Endodermal cell (in vitro differentiated cells): Measurements from ENCODE around the gene GAL3ST3. TPM values are rescaled to one million over a fixed set of nuclear protein-coding genes. Genes with fewer than 3 reads are reported as not detected.

Source experiments
- DNase-seq: peaks from one replicate; pipeline ENCODE4 v3.0.0-alpha.2; 2017
- H3K27ac ChIP-seq: 2 replicates; pipeline ENCODE4 v1.5.1; 2013; ENCODE audit warnings: mild to moderate bottlenecking, low read depth, low read length, moderate library complexity
- H3K27me3 ChIP-seq: 2 replicates; pipeline ENCODE4 v1.6.1; 2013; ENCODE audit warnings: mild to moderate bottlenecking, low read length, moderate library complexity; ENCODE audit not compliant: insufficient read depth, control insufficient read depth, poor library complexity, severe bottlenecking
- H3K36me3 ChIP-seq: 2 replicates; pipeline ENCODE4 v1.7.0; 2013; ENCODE audit warnings: mild to moderate bottlenecking, low read length, moderate library complexity; ENCODE audit not compliant: control insufficient read depth, insufficient read depth
- H3K4me1 ChIP-seq: one replicate; pipeline ENCODE4 v1.7.0; 2013; ENCODE audit warnings: low read length; ENCODE audit not compliant: control insufficient read depth, insufficient read depth
- H3K4me3 ChIP-seq: 2 replicates; pipeline ENCODE4 v1.5.1; 2013; ENCODE audit warnings: mild to moderate bottlenecking, low read length, moderate library complexity
- H3K9ac ChIP-seq: 2 replicates; pipeline ENCODE4 v1.6.1; 2013; ENCODE audit warnings: mild to moderate bottlenecking, low read length, moderate library complexity; ENCODE audit not compliant: poor library complexity, severe bottlenecking; ENCODE audit errors: extremely low read depth
- H3K9me3 ChIP-seq: 2 replicates; pipeline ENCODE4 v1.6.1; 2013; ENCODE audit warnings: mild to moderate bottlenecking, low read length, moderate library complexity; ENCODE audit not compliant: control insufficient read depth
- H3K27ac Mint-ChIP-seq: 2 replicates; pipeline ENCODE4 v1.8.0; 2020; ENCODE audit warnings: mixed read lengths
- H3K27me3 Mint-ChIP-seq: 2 replicates; pipeline ENCODE4 v1.8.0; 2021; ENCODE audit warnings: mild to moderate bottlenecking, mixed read lengths; ENCODE audit not compliant: insufficient read depth
- H3K36me3 Mint-ChIP-seq: 2 replicates; pipeline ENCODE4 v1.8.0; 2020; ENCODE audit warnings: low read depth, mixed read lengths
- H3K4me1 Mint-ChIP-seq: 2 replicates; pipeline ENCODE4 v1.8.0; 2020; ENCODE audit warnings: mixed read lengths
- H3K4me3 Mint-ChIP-seq: 2 replicates; pipeline ENCODE4 v1.8.0; 2020; ENCODE audit warnings: mild to moderate bottlenecking, moderate library complexity, mixed read lengths
- H3K9me3 Mint-ChIP-seq: 2 replicates; pipeline ENCODE4 v1.8.0; 2020; ENCODE audit warnings: mild to moderate bottlenecking, mixed read lengths
- CTCF ChIP-seq: fragments of 200-600 bp; sonication (generic); conservative IDR thresholded peaks from 2 replicates; pipeline ENCODE4 v1.5.0; 2021; ENCODE audit warnings: antibody characterized with exemption, mild to moderate bottlenecking
- WGBS, 2 experiments: methylation state at CpG; one replicate each; pipeline versions ENCODE4 v1.1.5 to v1.1.7; 2013; ENCODE audit warnings: missing lambda C conversion rate in 2 of 2, mixed read lengths in 1 of 2; ENCODE audit not compliant: insufficient coverage in 1 of 2, insufficient read length in 1 of 2; 5-methylcytosine and 5-hydroxymethylcytosine counted together
- total RNA-seq, 2 donors: library from RNA; stranded (reverse); fragmentation: NEBNext Ultra II Directional in 1 of 2; extraction: Animal tissue kit (Norgen Biotek cat#: 25700) in 1 of 2; gene quantifications; 2 replicates in 1 of 2; 3 replicates in 1 of 2; pipeline ENCODE4 v1.2.1, GENCODE V29; 2021

GAL3ST3 gene
- total RNA-seq, 2 donors from 2014 or later, result 7.4 to 11.2 TPM

GRCh38 chr11:66072518-66072917 lies 23.6 kb upstream of the GAL3ST3 start:
- Histone ChIP-seq H3K4me3 (peak overlapping the region; percentile 85), H3K9me3 (no peaks in the 10 kb centered on the region), H3K27me3 (no peaks in the 10 kb centered on the region), H3K36me3 (peaks cover 56% of the 10 kb centered on the region), H3K9ac (no peak overlapping the region), H3K4me1 (peaks cover 5% of the 10 kb centered on the region), H3K27ac (no peak overlapping the region)
- Mint-ChIP-seq H3K27ac (no peak overlapping the region), H3K9me3 (no peaks in the 10 kb centered on the region), H3K27me3 (no peaks in the 10 kb centered on the region), H3K36me3 (peaks cover 54% of the 10 kb centered on the region), H3K4me3 (peak overlapping the region; percentile 75), H3K4me1 (peaks cover 25% of the 10 kb centered on the region)
- peak; percentile 26 for DNase-seq
- WGBS, 2 experiments, result 95% methylated on average over 8 of the region's 8 CpGs
- TF ChIP-seq CTCF, result no peak

GRCh38 chr11:66072081-66072480 lies 23.1 kb upstream of the GAL3ST3 start:
- H3K9me3 ChIP-seq, result no peaks in the 10 kb centered on the region
- no peak overlapping the region for H3K9ac ChIP-seq
- no peak for TF ChIP-seq CTCF
- H3K27me3 Mint-ChIP-seq, result no peaks in the 10 kb centered on the region
- DNase-seq, result peak; percentile 10
- H3K9me3 Mint-ChIP-seq, result no peaks in the 10 kb centered on the region
- peaks cover 56% of the 10 kb centered on the region for H3K36me3 Mint-ChIP-seq
- WGBS, 2 experiments, result 100% methylated on average over 2 of the region's 3 CpGs; no CpG with 5 or more reads in 1 of the 2 experiments
- no peaks in the 10 kb centered on the region for H3K27me3 ChIP-seq
- peak overlapping the region; percentile 75 for H3K4me3 Mint-ChIP-seq
- H3K27ac ChIP-seq, result no peak overlapping the region
- peaks cover 56% of the 10 kb centered on the region for H3K36me3 ChIP-seq
- peaks cover 25% of the 10 kb centered on the region for H3K4me1 Mint-ChIP-seq
- peak overlapping the region; percentile 85 for H3K4me3 ChIP-seq
- peaks cover 5% of the 10 kb centered on the region for H3K4me1 ChIP-seq
- no peak overlapping the region for H3K27ac Mint-ChIP-seq

- Histone ChIP-seq H3K4me3 (peak overlapping the region; percentile 85), H3K9ac (peak overlapping the region; percentile 62), H3K27me3 (no peaks in the 10 kb centered on the region), H3K36me3 (peaks cover 60% of the 10 kb centered on the region), H3K27ac (no peak overlapping the region), H3K4me1 (peaks cover 5% of the 10 kb centered on the region), H3K9me3 (no peaks in the 10 kb centered on the region)
- peaks cover 57% of the 10 kb centered on the region for H3K36me3 Mint-ChIP-seq
- WGBS, 2 experiments, result 36 to 69% methylated on average over 1 of the region's 2 CpGs
- DNase-seq, result no peak
- H3K9me3 Mint-ChIP-seq, result no peaks in the 10 kb centered on the region
- H3K27ac Mint-ChIP-seq, result peak overlapping the region; percentile 50
- TF ChIP-seq CTCF, result no peak
- H3K4me1 Mint-ChIP-seq, result peaks cover 25% of the 10 kb centered on the region
- H3K27me3 Mint-ChIP-seq, result no peaks in the 10 kb centered on the region
- peak overlapping the region; percentile 75 for H3K4me3 Mint-ChIP-seq
Observed at GRCh38 chr11:66071381-66071801, 22.4 kb upstream of the GAL3ST3 start.
